Retinal pigment epithelial cell (primary cell): ENCODE data around the gene HOXC9.

Experiments used
- DNase-seq: peaks from one replicate; pipeline ENCODE4 v3.0.0-alpha.2; 2010; ENCODE audit warnings: low read depth
- H3K4me3 ChIP-seq: 2 replicates; pipeline ENCODE4 v1.5.1; 2011; ENCODE audit warnings: mild to moderate bottlenecking, low read length, control low read depth, moderate library complexity
- TF ChIP-seq, protein P1 (sequence below): conservative IDR thresholded peaks from 2 replicates; pipeline ENCODE4 v1.5.1; 2011; ENCODE audit warnings: low read depth, low read length, control low read depth, inconsistent platforms

The HOXC9 gene

GRCh38 chr12:53986686-53987483 lies 13.1 kb upstream of the HOXC9 start:
- TF ChIP-seq, protein P1, sequence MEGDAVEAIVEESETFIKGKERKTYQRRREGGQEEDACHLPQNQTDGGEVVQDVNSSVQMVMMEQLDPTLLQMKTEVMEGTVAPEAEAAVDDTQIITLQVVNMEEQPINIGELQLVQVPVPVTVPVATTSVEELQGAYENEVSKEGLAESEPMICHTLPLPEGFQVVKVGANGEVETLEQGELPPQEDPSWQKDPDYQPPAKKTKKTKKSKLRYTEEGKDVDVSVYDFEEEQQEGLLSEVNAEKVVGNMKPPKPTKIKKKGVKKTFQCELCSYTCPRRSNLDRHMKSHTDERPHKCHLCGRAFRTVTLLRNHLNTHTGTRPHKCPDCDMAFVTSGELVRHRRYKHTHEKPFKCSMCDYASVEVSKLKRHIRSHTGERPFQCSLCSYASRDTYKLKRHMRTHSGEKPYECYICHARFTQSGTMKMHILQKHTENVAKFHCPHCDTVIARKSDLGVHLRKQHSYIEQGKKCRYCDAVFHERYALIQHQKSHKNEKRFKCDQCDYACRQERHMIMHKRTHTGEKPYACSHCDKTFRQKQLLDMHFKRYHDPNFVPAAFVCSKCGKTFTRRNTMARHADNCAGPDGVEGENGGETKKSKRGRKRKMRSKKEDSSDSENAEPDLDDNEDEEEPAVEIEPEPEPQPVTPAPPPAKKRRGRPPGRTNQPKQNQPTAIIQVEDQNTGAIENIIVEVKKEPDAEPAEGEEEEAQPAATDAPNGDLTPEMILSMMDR: no peak
- no peak overlapping the region for H3K4me3 ChIP-seq
- DNase-seq: no peak

DNA sequence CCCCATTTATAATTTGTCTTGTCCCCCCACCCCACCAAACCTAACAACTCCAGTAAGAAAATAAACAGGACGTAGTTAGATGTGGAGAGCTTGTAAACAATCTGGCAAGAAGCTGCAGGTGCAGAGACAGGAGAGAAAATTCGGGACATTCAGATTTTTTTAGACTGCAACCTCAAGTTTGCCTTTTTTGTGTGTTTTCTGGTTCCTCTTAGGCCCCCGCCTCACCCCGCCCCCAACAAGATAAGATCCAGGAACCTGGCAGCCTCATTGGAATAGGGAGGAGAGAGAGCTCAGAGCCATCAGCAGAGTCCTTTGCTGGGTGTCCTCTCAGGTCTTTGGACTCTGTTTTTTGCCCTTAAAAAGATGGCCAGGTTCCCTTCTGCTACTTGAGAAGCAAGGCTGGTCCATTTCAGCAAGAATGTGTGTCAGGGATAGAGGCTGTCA lies 12.2 kb upstream of the HOXC9 start:
- DNase-seq: no peak
- H3K4me3 ChIP-seq: no peak overlapping the region
- TF ChIP-seq, protein P1: no peak

DNA sequence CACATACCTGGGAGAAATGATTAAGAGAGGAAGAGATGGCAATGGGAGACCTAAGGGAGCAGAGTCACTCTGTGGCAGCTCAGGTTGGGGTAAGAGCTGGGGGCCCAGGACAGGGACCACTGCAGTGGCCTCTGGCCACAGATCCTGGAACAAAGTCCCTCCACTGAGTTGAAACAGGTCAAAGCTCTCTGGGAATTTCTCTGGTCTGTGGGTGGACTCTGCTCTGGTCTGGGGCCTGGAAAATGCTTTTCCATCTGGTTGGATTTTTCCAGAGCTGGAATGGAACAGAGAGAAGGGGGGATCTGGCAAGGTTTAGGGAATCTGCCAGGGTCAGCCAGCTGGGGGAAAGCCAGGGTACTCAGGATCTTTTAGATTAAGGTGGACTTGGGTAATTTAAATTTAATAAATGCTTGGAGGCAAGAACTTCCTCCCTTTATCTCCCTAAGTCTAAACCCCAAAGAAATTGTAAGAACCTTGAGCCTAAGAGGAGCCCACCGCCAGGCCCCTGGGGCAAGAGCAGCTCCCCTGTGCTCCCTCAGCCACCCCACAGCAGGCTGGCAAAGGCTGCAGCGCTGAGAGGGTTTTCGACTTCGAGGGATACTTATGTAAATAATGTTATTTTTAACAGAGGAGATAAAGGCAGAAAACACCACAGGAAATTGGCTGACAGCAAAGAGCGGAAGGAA lies 11.3 kb upstream of the HOXC9 start:
- TF ChIP-seq, protein P1: no peak
- H3K4me3 ChIP-seq: no peak overlapping the region
- DNase-seq: no peak

GRCh38 chr12:53989227-53990113 lies 10.5 kb upstream of the HOXC9 start:
- no peak overlapping the region for H3K4me3 ChIP-seq
- DNase-seq: no peak
- TF ChIP-seq, protein P1: peak; percentile 50

GRCh38 chr12:53990311-53991076 lies 9.5 kb upstream of the HOXC9 start:
- H3K4me3 ChIP-seq: no peak overlapping the region
- no peak for DNase-seq
- TF ChIP-seq, protein P1: no peak

GRCh38 chr12:53991077-53991460 lies 8.9 kb upstream of the HOXC9 start:
- no peak overlapping the region for H3K4me3 ChIP-seq
- TF ChIP-seq, protein P1: no peak
- no peak for DNase-seq
